HFF-Myc (cell line): Measurements from ENCODE around the gene CDK15.

ENCODE experiments used
- DNase-seq: peaks from one replicate; pipeline ENCODE4 v3.0.0-alpha.2; 2011; ENCODE audit warnings: low read depth; ENCODE audit errors: extremely low read depth
- H3K4me3 ChIP-seq: replicated peaks from 2 replicates; pipeline ENCODE4 v1.5.1; 2011; ENCODE audit warnings: low read depth, mild to moderate bottlenecking, control low read depth, low read length
- TF ChIP-seq, protein P1 (sequence below): IDR thresholded peaks from 2 replicates; pipeline ENCODE4 v1.5.1; 2012; ENCODE audit warnings: mild to moderate bottlenecking, low read depth, low read length, control low read depth; ENCODE audit errors: missing control alignments

The CDK15 gene

GRCh38 chr2:201852462-201852861 lies 46.1 kb downstream of the CDK15 start:
- DNase-seq = no peak
- TF ChIP-seq, protein P1, sequence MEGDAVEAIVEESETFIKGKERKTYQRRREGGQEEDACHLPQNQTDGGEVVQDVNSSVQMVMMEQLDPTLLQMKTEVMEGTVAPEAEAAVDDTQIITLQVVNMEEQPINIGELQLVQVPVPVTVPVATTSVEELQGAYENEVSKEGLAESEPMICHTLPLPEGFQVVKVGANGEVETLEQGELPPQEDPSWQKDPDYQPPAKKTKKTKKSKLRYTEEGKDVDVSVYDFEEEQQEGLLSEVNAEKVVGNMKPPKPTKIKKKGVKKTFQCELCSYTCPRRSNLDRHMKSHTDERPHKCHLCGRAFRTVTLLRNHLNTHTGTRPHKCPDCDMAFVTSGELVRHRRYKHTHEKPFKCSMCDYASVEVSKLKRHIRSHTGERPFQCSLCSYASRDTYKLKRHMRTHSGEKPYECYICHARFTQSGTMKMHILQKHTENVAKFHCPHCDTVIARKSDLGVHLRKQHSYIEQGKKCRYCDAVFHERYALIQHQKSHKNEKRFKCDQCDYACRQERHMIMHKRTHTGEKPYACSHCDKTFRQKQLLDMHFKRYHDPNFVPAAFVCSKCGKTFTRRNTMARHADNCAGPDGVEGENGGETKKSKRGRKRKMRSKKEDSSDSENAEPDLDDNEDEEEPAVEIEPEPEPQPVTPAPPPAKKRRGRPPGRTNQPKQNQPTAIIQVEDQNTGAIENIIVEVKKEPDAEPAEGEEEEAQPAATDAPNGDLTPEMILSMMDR = no peak
- H3K4me3 ChIP-seq = no peak overlapping the region

DNA sequence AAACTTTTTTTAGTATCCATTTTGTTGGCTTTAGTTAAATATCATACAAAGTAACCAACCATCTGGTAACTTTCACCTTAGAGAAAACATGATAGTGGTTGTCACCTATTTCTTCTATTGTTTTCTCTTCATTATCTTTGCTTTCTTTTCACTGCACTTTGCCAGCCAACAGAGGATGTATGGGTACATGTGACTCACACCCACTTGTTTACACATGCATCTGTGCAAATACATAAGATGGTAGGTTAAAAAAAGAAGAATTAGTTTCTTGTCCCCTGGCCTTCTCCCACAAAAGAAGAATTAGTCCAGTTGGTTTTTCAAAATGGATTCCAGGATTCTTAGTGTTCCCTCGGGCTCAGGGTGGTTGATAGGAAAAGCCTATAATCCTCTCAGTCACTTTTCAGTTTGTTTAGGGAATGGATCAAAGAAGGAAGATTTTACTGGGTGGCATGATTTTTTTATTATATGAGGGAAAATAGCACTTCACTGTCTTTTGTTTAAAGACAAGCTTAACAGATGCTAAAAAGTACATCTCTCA lies 46.6 kb downstream of the CDK15 start:
- H3K4me3 ChIP-seq = no peak overlapping the region
- no peak for DNase-seq
- TF ChIP-seq, protein P1 = no peak

DNA sequence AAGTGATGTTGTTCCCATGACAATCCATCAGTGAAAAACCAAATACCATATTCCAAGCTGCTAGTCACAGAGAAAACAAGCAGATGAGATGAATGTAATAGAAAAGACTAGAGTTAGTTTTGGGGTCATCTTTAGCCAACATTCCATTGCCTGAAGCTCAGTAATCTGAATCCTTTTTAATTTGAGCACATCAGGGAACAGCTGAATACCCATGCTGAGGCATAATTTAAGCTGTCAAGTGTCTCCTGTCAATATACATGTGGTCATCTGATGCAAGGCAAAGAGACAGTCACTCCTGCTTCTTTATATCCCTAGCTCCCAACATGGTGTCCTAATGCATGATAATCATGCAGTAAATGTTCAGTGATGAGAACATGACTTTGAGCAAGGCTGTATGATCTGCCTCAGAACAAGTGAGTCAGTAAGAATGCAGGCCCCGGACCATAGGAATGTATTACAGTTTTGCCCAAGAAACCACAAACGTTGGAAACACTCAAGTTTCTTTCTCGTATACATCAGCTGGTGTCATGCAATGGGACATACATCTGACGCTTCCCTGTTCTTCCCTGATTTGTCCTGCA lies 48.0 kb downstream of the CDK15 start:
- TF ChIP-seq, protein P1 = no peak
- H3K4me3 ChIP-seq = no peak overlapping the region
- DNase-seq = peak; percentile 90

DNA sequence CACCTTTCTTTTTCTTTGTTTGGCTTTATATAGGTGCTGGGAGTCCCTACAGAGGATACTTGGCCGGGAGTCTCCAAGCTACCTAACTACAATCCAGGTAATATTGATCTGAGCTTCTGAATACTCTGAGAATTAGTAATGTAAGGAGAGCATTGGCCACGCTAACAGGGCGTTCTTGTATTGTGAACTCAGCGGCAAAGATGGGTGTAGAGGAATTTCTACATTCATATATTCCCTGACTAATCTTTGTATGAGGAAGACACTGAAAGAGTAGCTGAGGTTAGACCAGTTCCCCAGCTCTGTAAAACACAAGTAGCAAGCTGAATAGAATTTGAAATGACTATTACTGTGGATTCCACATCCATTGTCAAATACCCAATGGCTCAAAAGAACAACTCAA lies 48.5 kb downstream of the CDK15 start:
- TF ChIP-seq, protein P1 = no peak
- no peak overlapping the region for H3K4me3 ChIP-seq
- DNase-seq = no peak

GRCh38 chr2:201855356-201855755 lies 49.0 kb downstream of the CDK15 start:
- TF ChIP-seq, protein P1 = no peak
- DNase-seq = no peak

DNA sequence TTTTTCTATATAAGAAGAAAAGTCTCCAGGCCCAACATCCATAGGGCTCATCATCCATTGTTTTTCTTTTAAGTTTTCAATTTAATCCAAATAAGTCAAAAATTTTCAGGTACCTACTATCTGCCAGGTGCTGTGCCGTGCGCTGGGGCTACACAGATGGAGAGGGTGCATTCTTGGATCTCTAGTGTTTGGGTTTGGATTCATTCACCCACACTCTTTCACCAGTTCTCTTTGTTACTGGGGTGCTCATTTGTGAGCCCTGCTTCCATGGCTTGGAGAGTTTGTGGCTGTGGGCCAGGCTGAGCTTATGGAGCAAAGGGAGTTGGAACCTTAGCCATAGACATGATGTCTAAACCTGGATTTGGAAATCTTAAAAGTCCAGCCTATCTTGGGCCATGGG lies 51.0 kb downstream of the CDK15 start:
- DNase-seq = no peak
- H3K4me3 ChIP-seq = no peak overlapping the region
- TF ChIP-seq, protein P1 = no peak

More at GRCh38 chr2:201855356-201855755, 49.0 kb downstream of the CDK15 start:
- H3K4me3 ChIP-seq = no peak overlapping the region
